BE2C (cell line): ENCODE data around the gene NCOA7.

Experiments used
- DNase-seq: peaks from one replicate; pipeline ENCODE4 v3.0.0-alpha.2; 2020
- H3K27me3 ChIP-seq: fragments of 250-450 bp; sonication (Bioruptor Pico); 2 replicates; pipeline ENCODE4 v1.5.1; 2020; ENCODE audit warnings: mild to moderate bottlenecking
- H3K36me3 ChIP-seq: fragments of 250-450 bp; sonication (Bioruptor Pico); 2 replicates; pipeline ENCODE4 v1.5.1; 2020; ENCODE audit warnings: mild to moderate bottlenecking
- H3K4me1 ChIP-seq: fragments of 250-450 bp; sonication (Bioruptor Pico); 2 replicates; pipeline ENCODE4 v1.5.1; 2020
- H3K4me3 ChIP-seq: 2 replicates; pipeline ENCODE4 v1.5.1; 2011; ENCODE audit warnings: low read depth, low read length
- H3K9me3 ChIP-seq: fragments of 250-450 bp; sonication (Bioruptor Pico); 2 replicates; pipeline ENCODE4 v1.5.1; 2020
- CTCF ChIP-seq: IDR thresholded peaks from 2 replicates; pipeline ENCODE4 v1.5.1; 2012; ENCODE audit warnings: mild to moderate bottlenecking, low read depth, low read length

Gene NCOA7

GRCh38 chr6:125854355-125854754 is 63.6 kb downstream of the NCOA7 start:
- no peak for TF ChIP-seq CTCF
- Histone ChIP-seq H3K4me3 (no peak overlapping the region), H3K36me3 (peaks cover 25% of the 10 kb centered on the region), H3K9me3 (no peaks in the 10 kb centered on the region), H3K27me3 (no peaks in the 10 kb centered on the region), H3K4me1 (peaks cover 12% of the 10 kb centered on the region)
- no peak for DNase-seq

- DNase-seq: no peak
- Histone ChIP-seq H3K27me3 (no peaks in the 10 kb centered on the region), H3K4me1 (no peaks in the 10 kb centered on the region), H3K4me3 (no peak overlapping the region), H3K9me3 (no peaks in the 10 kb centered on the region), H3K36me3 (peaks cover 28% of the 10 kb centered on the region)
- no peak for TF ChIP-seq CTCF
Measured at GRCh38 chr6:125855783-125856182, 65.0 kb downstream of the NCOA7 start.

DNA sequence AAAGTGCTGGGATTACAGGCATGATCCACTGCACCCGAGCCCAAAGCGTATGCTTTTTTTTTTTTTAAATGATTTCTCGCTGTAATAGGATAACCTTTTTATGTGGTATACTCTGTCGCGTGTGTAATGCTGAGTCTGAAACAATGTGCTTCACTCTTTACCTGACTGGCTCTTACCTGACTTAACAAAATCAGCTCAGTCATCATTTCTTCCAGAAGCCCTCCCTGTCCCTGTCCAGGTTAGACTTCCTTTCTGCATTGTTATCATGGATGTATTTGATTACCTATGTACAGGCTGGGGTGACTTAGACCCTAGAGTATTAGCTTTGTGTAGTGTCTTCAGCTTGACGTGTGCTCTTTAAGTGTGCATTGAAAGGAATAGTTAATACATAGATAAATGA is 67.1 kb downstream of the NCOA7 start:
- Histone ChIP-seq H3K27me3 (no peaks in the 10 kb centered on the region), H3K9me3 (no peaks in the 10 kb centered on the region), H3K36me3 (peaks cover 32% of the 10 kb centered on the region), H3K4me1 (no peaks in the 10 kb centered on the region), H3K4me3 (no peak overlapping the region)
- TF ChIP-seq CTCF: no peak
- no peak for DNase-seq

DNA sequence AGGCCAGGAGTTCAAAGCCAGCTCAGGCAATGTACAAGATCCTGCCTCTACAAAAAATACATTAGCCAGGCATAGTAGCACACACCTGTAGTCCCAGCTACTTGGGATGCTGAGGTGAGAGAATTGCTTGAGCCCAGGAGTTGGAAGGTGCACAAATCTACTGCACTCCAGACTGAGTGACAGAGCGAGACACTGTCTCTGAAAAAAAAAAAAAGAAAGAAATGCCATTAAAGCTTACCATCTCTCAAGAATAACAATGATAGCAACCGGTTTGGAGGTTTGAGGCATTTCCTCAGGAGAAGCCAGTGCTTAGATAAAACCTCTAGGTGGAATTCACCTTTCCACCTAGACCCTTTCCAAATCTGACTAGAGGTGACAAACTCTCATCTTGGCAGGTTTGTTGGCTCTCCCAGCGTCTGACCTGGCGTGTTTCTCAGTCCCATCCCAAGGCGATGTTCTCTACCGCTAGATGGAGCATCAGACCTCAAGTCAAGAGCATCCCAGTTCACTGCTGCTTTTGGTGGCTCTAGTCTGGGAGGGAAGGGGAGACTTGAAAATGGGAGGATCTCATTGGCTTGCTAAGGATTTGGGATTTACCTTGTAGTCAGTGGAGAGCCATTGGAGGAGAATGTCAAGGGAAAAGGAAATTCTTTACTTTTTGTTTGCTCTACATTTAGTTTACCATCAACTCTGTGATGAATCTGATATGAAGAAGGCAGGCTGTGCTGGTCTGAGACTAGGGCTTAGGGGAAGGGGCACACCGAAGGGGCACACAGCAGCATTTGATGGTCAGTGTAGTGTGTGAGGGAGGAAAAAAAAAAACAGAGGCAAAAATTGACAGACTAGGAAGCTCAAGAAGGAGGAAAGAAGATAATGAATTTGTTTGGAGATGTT is 67.9 kb downstream of the NCOA7 start:
- peaks cover 32% of the 10 kb centered on the region for H3K36me3 ChIP-seq
- H3K27me3 ChIP-seq: no peaks in the 10 kb centered on the region
- no peaks in the 10 kb centered on the region for H3K4me1 ChIP-seq
- H3K4me3 ChIP-seq: no peak overlapping the region
- H3K9me3 ChIP-seq: no peaks in the 10 kb centered on the region
- peak; percentile 97 for TF ChIP-seq CTCF
- peak; percentile 74 for DNase-seq

- no peak for DNase-seq
- Histone ChIP-seq H3K4me3 (no peak overlapping the region), H3K4me1 (no peaks in the 10 kb centered on the region), H3K27me3 (no peaks in the 10 kb centered on the region), H3K9me3 (no peaks in the 10 kb centered on the region), H3K36me3 (peaks cover 28% of the 10 kb centered on the region)
- no peak for TF ChIP-seq CTCF
Measured at GRCh38 chr6:125859727-125860126, 69.0 kb downstream of the NCOA7 start.

DNA sequence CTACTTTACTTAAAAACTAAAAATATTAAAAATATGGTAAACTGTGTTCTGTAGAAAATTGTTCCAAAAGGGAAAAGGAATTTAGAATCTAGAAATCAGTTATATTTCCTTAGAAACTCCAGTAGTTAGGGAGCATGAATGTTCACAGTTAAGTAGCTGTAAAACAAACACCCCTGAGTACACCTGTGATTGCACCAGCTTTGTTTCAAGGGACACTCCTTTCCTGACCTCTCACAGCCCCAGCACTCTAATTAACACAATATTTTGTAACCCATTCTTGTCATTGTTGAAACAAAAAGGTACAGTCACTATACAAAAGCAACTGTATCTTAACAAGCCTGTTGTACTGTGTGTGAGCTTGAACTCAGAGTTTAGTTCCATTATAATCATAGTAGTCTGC is 72.3 kb downstream of the NCOA7 start:
- no peaks in the 10 kb centered on the region for H3K27me3 ChIP-seq
- H3K4me3 ChIP-seq: no peak overlapping the region
- DNase-seq: no peak
- TF ChIP-seq CTCF: no peak
- peaks cover 7% of the 10 kb centered on the region for H3K36me3 ChIP-seq
- peaks cover 14% of the 10 kb centered on the region for H3K4me1 ChIP-seq
- H3K9me3 ChIP-seq: no peaks in the 10 kb centered on the region
